ENCODE results near the gene RERG. TPM values are rescaled to one million over a fixed set of nuclear protein-coding genes. Genes with fewer than 3 reads are reported as not detected.

Gene RERG
- polyA plus RNA-seq, 1 donor from 2014 or later, result 0.87 TPM

DNA sequence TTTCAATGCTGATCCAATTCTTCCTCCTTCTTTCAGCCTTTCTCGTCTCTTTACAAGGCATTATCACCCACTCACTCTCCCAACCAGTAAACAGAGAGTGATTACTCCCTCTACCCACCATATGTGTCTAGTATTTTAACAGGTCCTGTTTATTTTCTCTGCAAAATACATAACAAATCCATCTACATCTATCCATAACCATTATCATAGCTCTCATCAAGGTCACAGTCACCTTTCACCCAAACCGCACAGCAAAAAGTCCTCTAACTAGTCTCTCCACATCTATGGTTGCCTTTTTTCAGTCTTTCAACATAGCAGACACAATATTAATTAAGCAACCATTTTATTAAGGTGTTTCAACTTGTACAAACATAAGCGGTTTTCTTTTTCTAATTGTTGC lies 21.9 kb upstream of the RERG start:
- Histone ChIP-seq H3K27ac (ENCODE audit: low read length) (no peak overlapping the region), H3K27me3 (ENCODE audit: insufficient read depth, low read depth, low read length) (no peaks in the 10 kb centered on the region), H3K4me3 (ENCODE audit: low read length) (no peak overlapping the region), H3K9me2 (ENCODE audit: insufficient read depth, low read length) (no peaks in the 10 kb centered on the region), H3F3A (ENCODE audit: insufficient read depth, low read length, poor library complexity, severe bottlenecking) (no peaks in the 10 kb centered on the region), H3K79me2 (replicated peaks; ENCODE audit: insufficient read depth, low read length) (no peaks in the 10 kb centered on the region), H4K20me1 (ENCODE audit: insufficient read depth) (no peaks in the 10 kb centered on the region), H3K9ac (ENCODE audit: low read length) (no peak overlapping the region), H3K9me3 (ENCODE audit: low read length) (no peaks in the 10 kb centered on the region), H3K36me3 (ENCODE audit: insufficient read depth, low read length) (no peaks in the 10 kb centered on the region), H3K4me2 (ENCODE audit: low read length) (no peak overlapping the region), H2AFZ (ENCODE audit: low read depth, low read length) (no peak overlapping the region)
- TF ChIP-seq SMC3 (conservative IDR thresholded peaks at IDR 0.05; ENCODE audit: poor library complexity) (no peak), TAF1 (IDR thresholded peaks at IDR 0.05; ENCODE audit: low read depth) (no peak), RAD21 (conservative IDR thresholded peaks at IDR 0.05) (no peak), POLR2AphosphoS5 (IDR thresholded peaks at IDR 0.05) (no peak), MXI1 (conservative IDR thresholded peaks at IDR 0.05; ENCODE audit: poor library complexity, severe bottlenecking) (no peak)
- TF ChIP-seq, protein P1, sequence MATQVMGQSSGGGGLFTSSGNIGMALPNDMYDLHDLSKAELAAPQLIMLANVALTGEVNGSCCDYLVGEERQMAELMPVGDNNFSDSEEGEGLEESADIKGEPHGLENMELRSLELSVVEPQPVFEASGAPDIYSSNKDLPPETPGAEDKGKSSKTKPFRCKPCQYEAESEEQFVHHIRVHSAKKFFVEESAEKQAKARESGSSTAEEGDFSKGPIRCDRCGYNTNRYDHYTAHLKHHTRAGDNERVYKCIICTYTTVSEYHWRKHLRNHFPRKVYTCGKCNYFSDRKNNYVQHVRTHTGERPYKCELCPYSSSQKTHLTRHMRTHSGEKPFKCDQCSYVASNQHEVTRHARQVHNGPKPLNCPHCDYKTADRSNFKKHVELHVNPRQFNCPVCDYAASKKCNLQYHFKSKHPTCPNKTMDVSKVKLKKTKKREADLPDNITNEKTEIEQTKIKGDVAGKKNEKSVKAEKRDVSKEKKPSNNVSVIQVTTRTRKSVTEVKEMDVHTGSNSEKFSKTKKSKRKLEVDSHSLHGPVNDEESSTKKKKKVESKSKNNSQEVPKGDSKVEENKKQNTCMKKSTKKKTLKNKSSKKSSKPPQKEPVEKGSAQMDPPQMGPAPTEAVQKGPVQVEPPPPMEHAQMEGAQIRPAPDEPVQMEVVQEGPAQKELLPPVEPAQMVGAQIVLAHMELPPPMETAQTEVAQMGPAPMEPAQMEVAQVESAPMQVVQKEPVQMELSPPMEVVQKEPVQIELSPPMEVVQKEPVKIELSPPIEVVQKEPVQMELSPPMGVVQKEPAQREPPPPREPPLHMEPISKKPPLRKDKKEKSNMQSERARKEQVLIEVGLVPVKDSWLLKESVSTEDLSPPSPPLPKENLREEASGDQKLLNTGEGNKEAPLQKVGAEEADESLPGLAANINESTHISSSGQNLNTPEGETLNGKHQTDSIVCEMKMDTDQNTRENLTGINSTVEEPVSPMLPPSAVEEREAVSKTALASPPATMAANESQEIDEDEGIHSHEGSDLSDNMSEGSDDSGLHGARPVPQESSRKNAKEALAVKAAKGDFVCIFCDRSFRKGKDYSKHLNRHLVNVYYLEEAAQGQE (IDR thresholded peaks at IDR 0.05; ENCODE audit: borderline replicate concordance), result no peak

DNA sequence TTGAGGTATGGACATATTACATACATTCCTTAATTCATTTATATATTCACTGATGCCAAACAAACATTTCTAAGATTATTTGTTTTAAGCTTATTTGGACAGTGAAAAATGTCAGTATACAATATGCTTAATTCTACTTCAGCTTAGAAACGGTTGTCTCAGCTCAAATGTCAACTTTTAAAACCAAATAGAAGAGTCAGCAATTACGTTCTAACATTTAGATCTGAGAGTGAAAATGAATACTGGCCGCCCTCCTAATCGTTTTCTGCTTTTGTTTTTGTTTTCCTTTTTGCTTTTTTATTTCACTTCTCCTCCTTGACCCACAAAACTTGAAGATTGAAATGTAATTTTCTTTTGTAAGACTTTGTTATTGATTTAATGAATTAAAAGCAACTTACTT lies 19.7 kb upstream of the RERG start:
- TF ChIP-seq, protein P1 (IDR thresholded peaks at IDR 0.05; ENCODE audit: borderline replicate concordance), result no peak
- TF ChIP-seq SMC3 (conservative IDR thresholded peaks at IDR 0.05; ENCODE audit: poor library complexity), result no peak
- TF ChIP-seq EP300 (conservative IDR thresholded peaks at IDR 0.05; ENCODE audit: poor library complexity, severe bottlenecking), result no peak
- TF ChIP-seq MXI1 (conservative IDR thresholded peaks at IDR 0.05; ENCODE audit: poor library complexity, severe bottlenecking), result no peak
- TF ChIP-seq EZH2 (IDR thresholded peaks at IDR 0.05; ENCODE audit: borderline replicate concordance, insufficient read depth, low read length, poor library complexity, severe bottlenecking), result no peak
- TF ChIP-seq TAF1 (IDR thresholded peaks at IDR 0.05; ENCODE audit: low read depth), result no peak
- TF ChIP-seq, protein P2, sequence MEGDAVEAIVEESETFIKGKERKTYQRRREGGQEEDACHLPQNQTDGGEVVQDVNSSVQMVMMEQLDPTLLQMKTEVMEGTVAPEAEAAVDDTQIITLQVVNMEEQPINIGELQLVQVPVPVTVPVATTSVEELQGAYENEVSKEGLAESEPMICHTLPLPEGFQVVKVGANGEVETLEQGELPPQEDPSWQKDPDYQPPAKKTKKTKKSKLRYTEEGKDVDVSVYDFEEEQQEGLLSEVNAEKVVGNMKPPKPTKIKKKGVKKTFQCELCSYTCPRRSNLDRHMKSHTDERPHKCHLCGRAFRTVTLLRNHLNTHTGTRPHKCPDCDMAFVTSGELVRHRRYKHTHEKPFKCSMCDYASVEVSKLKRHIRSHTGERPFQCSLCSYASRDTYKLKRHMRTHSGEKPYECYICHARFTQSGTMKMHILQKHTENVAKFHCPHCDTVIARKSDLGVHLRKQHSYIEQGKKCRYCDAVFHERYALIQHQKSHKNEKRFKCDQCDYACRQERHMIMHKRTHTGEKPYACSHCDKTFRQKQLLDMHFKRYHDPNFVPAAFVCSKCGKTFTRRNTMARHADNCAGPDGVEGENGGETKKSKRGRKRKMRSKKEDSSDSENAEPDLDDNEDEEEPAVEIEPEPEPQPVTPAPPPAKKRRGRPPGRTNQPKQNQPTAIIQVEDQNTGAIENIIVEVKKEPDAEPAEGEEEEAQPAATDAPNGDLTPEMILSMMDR (IDR thresholded peaks at IDR 0.05; ENCODE audit: poor library complexity, severe bottlenecking), result no peak
- TF ChIP-seq RAD21 (conservative IDR thresholded peaks at IDR 0.05), result no peak
- TF ChIP-seq POLR2AphosphoS5 (IDR thresholded peaks at IDR 0.05), result no peak
- no peaks in the 10 kb centered on the region for H3K79me2 ChIP-seq (replicated peaks; ENCODE audit: insufficient read depth, low read length)
- H2AFZ ChIP-seq (ENCODE audit: low read depth, low read length), result no peak overlapping the region
- no peaks in the 10 kb centered on the region for H3K9me2 ChIP-seq (ENCODE audit: insufficient read depth, low read length)
- H4K20me1 ChIP-seq (ENCODE audit: insufficient read depth), result no peaks in the 10 kb centered on the region
- H3F3A ChIP-seq (ENCODE audit: insufficient read depth, low read length, poor library complexity, severe bottlenecking), result no peaks in the 10 kb centered on the region
- no peaks in the 10 kb centered on the region for H3K27me3 ChIP-seq (ENCODE audit: insufficient read depth, low read depth, low read length)
- no peak overlapping the region for H3K4me3 ChIP-seq (ENCODE audit: low read length)
- no peak overlapping the region for H3K27ac ChIP-seq (ENCODE audit: low read length)
- no peak overlapping the region for H3K9ac ChIP-seq (ENCODE audit: low read length)
- H3K9me3 ChIP-seq (ENCODE audit: low read length), result no peaks in the 10 kb centered on the region
- H3K36me3 ChIP-seq (ENCODE audit: insufficient read depth, low read length), result no peaks in the 10 kb centered on the region
- H3K4me2 ChIP-seq (ENCODE audit: low read length), result no peak overlapping the region

Measured in neural cell (in vitro differentiated cells).